Upper lobe of right lung (tissue), 1 donor: ENCODE results near the gene CFAP107. TPM values are rescaled to one million over a fixed set of nuclear protein-coding genes. Genes with fewer than 3 reads are reported as not detected.

Experiments
- ATAC-seq: fragments of 200-7000 bp; cut with Tn5 transposase; one replicate; pipeline ENCODE4 v1.9.1; 2020; ENCODE audit warnings: mild to moderate bottlenecking, moderate library complexity
- DNase-seq: peaks from one replicate; pipeline ENCODE4 v3.0.0-alpha.2; 2020
- H3K27ac ChIP-seq: fragments of 200-600 bp; one replicate; pipeline ENCODE4 v1.8.0; 2022
- H3K27me3 ChIP-seq: fragments of 200-600 bp; one replicate; pipeline ENCODE4 v1.8.0; 2022; ENCODE audit warnings: mild to moderate bottlenecking
- H3K36me3 ChIP-seq: fragments of 200-600 bp; one replicate; pipeline ENCODE4 v1.8.0; 2022
- H3K4me1 ChIP-seq: fragments of 200-600 bp; one replicate; pipeline ENCODE4 v1.8.0; 2022
- H3K4me3 ChIP-seq: fragments of 200-600 bp; one replicate; pipeline ENCODE4 v1.8.0; 2022; ENCODE audit warnings: mild to moderate bottlenecking
- H3K9me3 ChIP-seq: fragments of 200-600 bp; one replicate; pipeline ENCODE4 v1.8.0; 2022
- CTCF ChIP-seq: fragments of 200-600 bp; IDR thresholded peaks from one replicate; pipeline ENCODE4 v1.8.0; 2022; ENCODE audit warnings: antibody characterized with exemption
- intact Hi-C: fragments of 100-400 bp; cut with DNase I; formaldehyde crosslinking; loops from one replicate; pipeline ENCODE4 v1.11.0; 2022
- total RNA-seq: library from RNA; stranded (reverse); fragmentation: NEBNext Ultra II Directional; extraction: Animal tissue kit (Norgen Biotek cat#: 25700); gene quantifications from one replicate; pipeline ENCODE4 v1.2.1, GENCODE V29; 2021
- donor health status: DM: no; HTN: yes; CAD: no; lungs with severe emphysema.

CFAP107 gene
- total RNA-seq, 1 donor from 2014 or later: not detected

- Histone ChIP-seq H3K27me3 (no peaks in the 10 kb centered on the region), H3K27ac (no peak overlapping the region), H3K4me3 (no peak overlapping the region), H3K4me1 (no peaks in the 10 kb centered on the region), H3K36me3 (no peaks in the 10 kb centered on the region), H3K9me3 (no peaks in the 10 kb centered on the region)
- TF ChIP-seq CTCF: no peak
- intact Hi-C loops: no loop called here
- ATAC-seq: no peak
- DNase-seq: no peak
Measured at GRCh38 chr1:12714710-12715475, 31.1 kb upstream of the CFAP107 start.

- DNase-seq (no peak), ATAC-seq (no peak)
- no peak for TF ChIP-seq CTCF
- Histone ChIP-seq H3K27ac (no peak within 1 kb of the TSS), H3K4me3 (no peak within 1 kb of the TSS), H3K36me3 (no peaks in the 10 kb centered on the region), H3K9me3 (no peaks in the 10 kb centered on the region), H3K4me1 (no peaks in the 10 kb centered on the region), H3K27me3 (no peaks in the 10 kb centered on the region)
- intact Hi-C loops: no loop called here
Measured at GRCh38 chr1:12715896-12716437, 30.0 kb upstream of the CFAP107 start, which contains the start of gene AADACL3. TSS of gene AADACL3 (plus strand) at chr1:12716110. CDS start at chr1:12716177, 67 bp downstream.

GRCh38 chr1:12717301-12717838 lies 28.6 kb upstream of the CFAP107 start:
- TF ChIP-seq CTCF: no peak
- H3K36me3 ChIP-seq: no peaks in the 10 kb centered on the region
- ATAC-seq (no peak), DNase-seq (no peak)
- no peaks in the 10 kb centered on the region for H3K9me3 ChIP-seq
- no peaks in the 10 kb centered on the region for H3K27me3 ChIP-seq
- H3K27ac ChIP-seq: no peak overlapping the region
- no peak overlapping the region for H3K4me3 ChIP-seq
- no peaks in the 10 kb centered on the region for H3K4me1 ChIP-seq
- intact Hi-C loops: no loop called here

GRCh38 chr1:12722626-12723025 lies 23.4 kb upstream of the CFAP107 start:
- no peak for TF ChIP-seq CTCF
- intact Hi-C loops: no loop called here
- no peak for ATAC-seq

GRCh38 chr1:12728391-12728790 lies 17.6 kb upstream of the CFAP107 start:
- no peak for TF ChIP-seq CTCF
- DNase-seq (no peak), ATAC-seq (no peak)
- peaks cover 9% of the 10 kb centered on the region for H3K9me3 ChIP-seq
- H3K27me3 ChIP-seq: no peaks in the 10 kb centered on the region
- intact Hi-C loops: no loop called here
- no peaks in the 10 kb centered on the region for H3K4me1 ChIP-seq
- no peak overlapping the region for H3K4me3 ChIP-seq
- H3K36me3 ChIP-seq: no peaks in the 10 kb centered on the region
- H3K27ac ChIP-seq: no peak overlapping the region

More at GRCh38 chr1:12722626-12723025, 23.4 kb upstream of the CFAP107 start:
- no peak overlapping the region for H3K4me3 ChIP-seq
- no peaks in the 10 kb centered on the region for H3K36me3 ChIP-seq
- no peaks in the 10 kb centered on the region for H3K4me1 ChIP-seq
- DNase-seq: no peak
- no peaks in the 10 kb centered on the region for H3K27me3 ChIP-seq
- H3K27ac ChIP-seq: no peak overlapping the region
- H3K9me3 ChIP-seq: no peaks in the 10 kb centered on the region
